ENCODE measurements around the gene CELF5. TPM values are rescaled to one million over a fixed set of nuclear protein-coding genes. Genes with fewer than 3 reads are reported as not detected.
"Not testable (repeated sequence)": the region's sequence is repeated elsewhere in the genome, so short reads cannot be mapped to it uniquely, and the experiment has no call there.

The CELF5 gene
- total RNA-seq, 4 donors from 2014 or later: 0.27 to 0.48 TPM; not detected in 2

- H3K27me3 ChIP-seq: peaks cover 47% of the 10 kb centered on the region
- H3K4me1 ChIP-seq: no peaks in the 10 kb centered on the region
- no peak overlapping the region for H3K4me3 ChIP-seq
- no peaks in the 10 kb centered on the region for H3K36me3 ChIP-seq
- intact Hi-C loops (cut with DNase I; ENCODE audit: low total_unique reads): no loop called here
- no peaks in the 10 kb centered on the region for H3K9me3 ChIP-seq
- in situ Hi-C loops (cut with MboI; ENCODE audit: low pct_ligation_motif_present in 1 of 4, low pct_unique_long_range_greater_than_20kb in 1 of 4, low sequenced_read_pairs in 3 of 4): no loop called here
- H3K27ac ChIP-seq: no peak overlapping the region
- WGBS, 2 donors (ENCODE audit: low coverage in 1 of 2): 50 to 70% methylated on average over 1 of the region's 1 CpG
- TF ChIP-seq EP300 (IDR thresholded peaks at IDR 0.05; ENCODE audit: low read depth) (no peak), CTCF (IDR thresholded peaks at IDR 0.05) (no peak), POLR2A (IDR thresholded peaks at IDR 0.05) (no peak), POLR2AphosphoS5 (IDR thresholded peaks at IDR 0.05) (no peak)
- no peak for DNase-seq
These were observed 6.8 kb downstream of the CELF5 start for GRCh38 chr19:3231288-3231687.

GRCh38 chr19:3233116-3233515 lies 8.7 kb downstream of the CELF5 start:
- no peaks in the 10 kb centered on the region for H3K36me3 ChIP-seq
- TF ChIP-seq EP300 (IDR thresholded peaks at IDR 0.05; ENCODE audit: low read depth) (no peak), POLR2AphosphoS5 (IDR thresholded peaks at IDR 0.05) (no peak), CTCF (IDR thresholded peaks at IDR 0.05) (no peak), POLR2A (IDR thresholded peaks at IDR 0.05) (no peak)
- H3K4me3 ChIP-seq: no peak overlapping the region
- no peaks in the 10 kb centered on the region for H3K9me3 ChIP-seq
- in situ Hi-C loops (cut with MboI; ENCODE audit: low pct_ligation_motif_present in 1 of 4, low pct_unique_long_range_greater_than_20kb in 1 of 4, low sequenced_read_pairs in 3 of 4) (no loop called here), intact Hi-C loops (cut with DNase I; ENCODE audit: low total_unique reads) (no loop called here)
- 53 to 66% methylated on average over 2 to 4 of the region's 4 CpGs for WGBS, 2 donors (ENCODE audit: low coverage in 1 of 2)
- DNase-seq: no peak
- peaks cover 29% of the 10 kb centered on the region for H3K27me3 ChIP-seq
- H3K4me1 ChIP-seq: no peaks in the 10 kb centered on the region
- no peak overlapping the region for H3K27ac ChIP-seq

GRCh38 chr19:3233831-3234230 lies 9.4 kb downstream of the CELF5 start:
- 72% methylated on average over 4 of the region's 4 CpGs; no CpG with 5 or more reads in 1 of the 2 donors for WGBS, 2 donors (ENCODE audit: low coverage in 1 of 2)
- H3K27ac ChIP-seq: no peak overlapping the region
- H3K4me3 ChIP-seq: no peak overlapping the region
- intact Hi-C loops (cut with DNase I; ENCODE audit: low total_unique reads) (no loop called here), in situ Hi-C loops (cut with MboI; ENCODE audit: low pct_ligation_motif_present in 1 of 4, low pct_unique_long_range_greater_than_20kb in 1 of 4, low sequenced_read_pairs in 3 of 4) (no loop called here)
- H3K9me3 ChIP-seq: no peaks in the 10 kb centered on the region
- no peaks in the 10 kb centered on the region for H3K36me3 ChIP-seq
- H3K4me1 ChIP-seq: no peaks in the 10 kb centered on the region
- no peak for DNase-seq
- TF ChIP-seq CTCF (IDR thresholded peaks at IDR 0.05) (no peak), POLR2AphosphoS5 (IDR thresholded peaks at IDR 0.05) (no peak), EP300 (IDR thresholded peaks at IDR 0.05; ENCODE audit: low read depth) (no peak), POLR2A (IDR thresholded peaks at IDR 0.05) (no peak)
- H3K27me3 ChIP-seq: peaks cover 22% of the 10 kb centered on the region

GRCh38 chr19:3234800-3235199 lies 10.3 kb downstream of the CELF5 start:
- H3K36me3 ChIP-seq: no peaks in the 10 kb centered on the region
- TF ChIP-seq POLR2A (IDR thresholded peaks at IDR 0.05) (no peak), POLR2AphosphoS5 (IDR thresholded peaks at IDR 0.05) (no peak), CTCF (IDR thresholded peaks at IDR 0.05) (no peak), EP300 (IDR thresholded peaks at IDR 0.05; ENCODE audit: low read depth) (no peak)
- no peak for DNase-seq
- no peaks in the 10 kb centered on the region for H3K9me3 ChIP-seq
- WGBS, 2 donors (ENCODE audit: low coverage in 1 of 2): 53 to 63% methylated on average over 3 to 9 of the region's 9 CpGs
- peaks cover 12% of the 10 kb centered on the region for H3K27me3 ChIP-seq
- H3K27ac ChIP-seq: no peak overlapping the region
- intact Hi-C loops (cut with DNase I; ENCODE audit: low total_unique reads): no loop called here
- in situ Hi-C loops (cut with MboI; ENCODE audit: low pct_ligation_motif_present in 1 of 4, low pct_unique_long_range_greater_than_20kb in 1 of 4, low sequenced_read_pairs in 3 of 4): no loop called here
- no peaks in the 10 kb centered on the region for H3K4me1 ChIP-seq
- no peak overlapping the region for H3K4me3 ChIP-seq

- H3K27me3 ChIP-seq; H3K27ac ChIP-seq; intact Hi-C loops (cut with DNase I; ENCODE audit: low total_unique reads); in situ Hi-C loops (cut with MboI; ENCODE audit: low pct_ligation_motif_present in 1 of 4, low pct_unique_long_range_greater_than_20kb in 1 of 4, low sequenced_read_pairs in 3 of 4); DNase-seq; H3K36me3 ChIP-seq; H3K4me3 ChIP-seq; H3K9me3 ChIP-seq; H3K4me1 ChIP-seq: not testable (repeated sequence)
- 64 to 74% methylated on average over 2 of the region's 2 CpGs for WGBS, 2 donors (ENCODE audit: low coverage in 1 of 2)
These were observed 11.1 kb downstream of the CELF5 start for GRCh38 chr19:3235604-3236003.

Data from transverse colon (tissue), 4 donors.